ENCODE results near the gene DUSP8.

Gene DUSP8

GRCh38 chr11:1564535-1565172 lies 7.4 kb downstream of the DUSP8 start:
- peak; percentile 27 for DNase-seq

GRCh38 chr11:1563697-1564534 lies 8.2 kb downstream of the DUSP8 start:
- no peak for DNase-seq

GRCh38 chr11:1563149-1563638 lies 8.9 kb downstream of the DUSP8 start:
- no peak for DNase-seq

- no peak for DNase-seq
Observed at GRCh38 chr11:1562469-1563148, 9.5 kb downstream of the DUSP8 start.

- DNase-seq, result no peak
Observed at GRCh38 chr11:1561955-1562354, 10.1 kb downstream of the DUSP8 start.

- DNase-seq, result no peak
Observed at GRCh38 chr11:1561266-1561665, 10.8 kb downstream of the DUSP8 start.

GRCh38 chr11:1560649-1561251 lies 11.3 kb downstream of the DUSP8 start:
- DNase-seq, result no peak

- no peak for DNase-seq
Observed at GRCh38 chr11:1560002-1560648, 11.9 kb downstream of the DUSP8 start.

GRCh38 chr11:1559111-1559951 lies 12.7 kb downstream of the DUSP8 start:
- DNase-seq, result peak; percentile 90

- DNase-seq, result no peak
Observed at GRCh38 chr11:1558775-1559110, 13.3 kb downstream of the DUSP8 start.

- peak; percentile 55 for DNase-seq
Observed at GRCh38 chr11:1557904-1558774, 13.9 kb downstream of the DUSP8 start.

- no peak for DNase-seq
Observed at GRCh38 chr11:1557051-1557884, 14.8 kb downstream of the DUSP8 start.

GRCh38 chr11:1556278-1556902 lies 15.7 kb downstream of the DUSP8 start:
- DNase-seq, result no peak

GRCh38 chr11:1555713-1556153 lies 16.3 kb downstream of the DUSP8 start:
- no peak for DNase-seq

GRCh38 chr11:1554981-1555712 lies 16.9 kb downstream of the DUSP8 start:
- no peak for DNase-seq

GRCh38 chr11:1553808-1554594 lies 18.1 kb downstream of the DUSP8 start:
- DNase-seq, result no peak

All from midbrain (tissue), 1 donor.